IPS DF 19.7 (cell line): ENCODE data around the gene MARCHF6.
"Not testable (repeated sequence)": the region's sequence is repeated elsewhere in the genome, so short reads cannot be mapped to it uniquely, and the experiment has no call there.

Experiments used
- DNase-seq: peaks from one replicate; pipeline ENCODE4 v3.0.0-alpha.2; 2013; ENCODE audit warnings: low read depth, low spot score

MARCHF6 gene

GRCh38 chr5:10323588-10324488 is 29.7 kb upstream of the MARCHF6 start:
- no peak for DNase-seq

GRCh38 chr5:10324518-10325370 is 28.8 kb upstream of the MARCHF6 start:
- DNase-seq, result no peak

DNA sequence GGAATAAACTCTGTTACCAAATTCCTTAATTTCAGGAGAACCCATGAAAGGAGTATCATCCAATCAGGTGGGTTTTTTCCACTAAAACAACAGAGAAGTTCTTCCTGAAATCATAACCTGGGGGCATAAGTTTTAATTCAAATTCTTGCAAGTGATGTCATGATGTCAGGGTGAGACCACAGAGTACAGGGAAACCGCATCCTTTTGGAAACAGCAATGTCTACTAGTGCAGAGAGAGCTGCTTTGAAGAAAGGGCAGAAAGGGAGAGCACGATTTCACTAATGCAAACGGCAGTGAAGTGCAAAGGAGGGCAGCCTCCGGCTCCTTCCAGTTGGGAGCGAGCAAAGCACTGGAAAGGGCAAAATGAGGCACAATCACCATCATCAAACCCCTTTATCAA is 25.2 kb upstream of the MARCHF6 start:
- no peak for DNase-seq

DNA sequence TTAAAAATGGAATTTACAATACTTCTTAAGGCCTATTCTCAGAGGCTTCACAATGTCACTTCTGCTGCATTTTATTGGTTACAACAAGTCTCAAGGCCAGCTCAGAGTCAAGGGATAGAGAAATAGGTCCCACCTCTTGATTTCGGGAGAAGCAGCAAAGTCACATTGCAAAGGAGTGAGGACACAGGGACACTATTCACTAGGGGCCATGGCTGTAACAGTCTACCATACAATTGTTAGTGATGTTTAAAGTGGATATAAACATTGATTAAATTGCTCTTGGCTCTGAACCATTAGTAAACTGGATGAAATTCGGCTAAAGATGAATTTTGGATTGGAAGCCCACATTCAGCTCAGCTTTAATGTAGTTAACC is 24.1 kb upstream of the MARCHF6 start:
- DNase-seq, result no peak

- DNase-seq, result no peak
Observed at GRCh38 chr5:10329820-10330481, 23.5 kb upstream of the MARCHF6 start.

GRCh38 chr5:10330511-10331230 is 22.8 kb upstream of the MARCHF6 start:
- DNase-seq, result no peak

DNA sequence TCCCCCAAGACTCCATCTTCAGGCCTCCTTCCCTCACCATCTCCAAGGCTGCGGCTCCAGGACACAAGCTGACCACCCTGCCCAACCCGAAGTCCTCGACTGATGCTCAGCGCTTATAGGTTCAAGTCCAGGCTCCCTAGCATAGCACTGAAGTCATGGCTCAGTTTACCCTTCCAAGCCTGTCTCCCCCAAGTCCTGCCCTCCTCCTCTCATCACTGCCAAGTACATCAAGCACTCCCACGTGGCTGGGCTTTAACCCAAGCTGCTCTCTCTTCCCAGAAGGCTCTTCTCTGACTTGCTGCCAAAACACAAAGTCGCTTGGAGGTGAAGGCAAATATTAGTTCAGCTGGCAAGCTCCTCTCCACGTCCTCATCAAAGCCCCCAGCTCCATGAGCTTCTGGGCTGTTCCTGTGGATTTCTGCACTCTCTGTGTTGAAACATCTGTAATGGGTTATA is 22.1 kb upstream of the MARCHF6 start:
- no peak for DNase-seq

- DNase-seq, result no peak
Observed at GRCh38 chr5:10332301-10332700, 21.2 kb upstream of the MARCHF6 start.

DNA sequence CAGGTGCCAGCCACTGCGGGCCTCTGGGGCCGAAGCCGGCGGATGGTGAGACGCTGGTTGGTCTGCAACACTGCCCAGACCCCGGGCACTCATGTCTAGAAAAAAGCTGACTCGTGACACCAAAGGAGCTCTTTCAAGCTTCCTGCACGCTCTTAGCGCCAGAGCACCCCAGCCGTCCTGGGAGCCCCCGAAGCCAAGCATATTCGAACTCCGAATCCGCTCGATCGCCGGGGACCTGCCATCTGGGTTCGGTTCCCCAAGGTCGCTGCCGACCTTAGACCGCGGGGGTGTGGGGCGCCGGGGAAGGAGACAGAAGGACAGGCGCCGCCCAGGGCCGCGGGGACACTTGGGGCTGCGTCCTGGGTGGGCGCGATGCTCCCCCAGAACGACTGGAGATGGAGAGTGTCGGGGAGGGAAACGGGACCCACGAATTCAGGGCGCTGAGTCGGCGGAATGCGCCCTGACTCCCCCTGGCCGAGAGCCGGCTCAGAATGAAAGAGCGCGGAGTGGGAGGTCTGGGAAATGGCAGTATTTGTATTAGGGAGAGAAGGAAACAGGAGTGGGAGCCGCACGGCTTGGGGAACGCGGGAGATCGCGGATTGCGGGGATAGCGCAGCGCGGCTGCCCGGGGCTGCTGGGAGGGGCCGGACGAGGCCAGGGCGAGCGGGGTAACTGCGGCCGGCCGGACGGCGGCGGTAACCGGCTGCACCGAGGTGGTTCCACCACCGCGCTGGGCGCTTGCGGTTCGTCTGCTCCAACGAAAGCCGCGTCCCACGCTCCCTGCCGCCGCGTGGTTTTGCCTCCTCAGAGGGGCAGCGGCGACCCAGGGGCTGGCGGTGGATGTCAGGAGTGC is 20.1 kb upstream of the MARCHF6 start:
- DNase-seq, result no peak

- no peak for DNase-seq
Observed at GRCh38 chr5:10334831-10335230, 18.7 kb upstream of the MARCHF6 start.

GRCh38 chr5:10335711-10336470 is 17.6 kb upstream of the MARCHF6 start:
- DNase-seq, result no peak

DNA sequence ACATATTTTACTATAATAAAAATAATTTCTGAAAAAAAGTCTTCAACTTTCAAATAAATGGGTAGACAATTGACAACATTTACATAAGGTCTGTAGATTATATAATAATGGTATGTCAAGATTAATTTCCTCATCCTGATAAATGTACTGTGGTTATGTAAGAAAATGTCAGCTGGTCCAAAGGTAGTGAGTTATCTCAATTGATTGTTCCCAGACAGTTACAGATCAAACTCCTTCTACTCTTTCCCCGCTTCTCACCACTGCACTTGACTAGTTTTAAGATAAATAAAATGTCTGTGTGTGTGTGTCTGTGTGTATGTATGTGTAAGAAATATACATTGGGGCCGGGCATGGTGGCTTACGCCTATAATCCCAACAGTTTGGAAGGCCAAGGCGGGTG is 16.4 kb upstream of the MARCHF6 start:
- no peak for DNase-seq

DNA sequence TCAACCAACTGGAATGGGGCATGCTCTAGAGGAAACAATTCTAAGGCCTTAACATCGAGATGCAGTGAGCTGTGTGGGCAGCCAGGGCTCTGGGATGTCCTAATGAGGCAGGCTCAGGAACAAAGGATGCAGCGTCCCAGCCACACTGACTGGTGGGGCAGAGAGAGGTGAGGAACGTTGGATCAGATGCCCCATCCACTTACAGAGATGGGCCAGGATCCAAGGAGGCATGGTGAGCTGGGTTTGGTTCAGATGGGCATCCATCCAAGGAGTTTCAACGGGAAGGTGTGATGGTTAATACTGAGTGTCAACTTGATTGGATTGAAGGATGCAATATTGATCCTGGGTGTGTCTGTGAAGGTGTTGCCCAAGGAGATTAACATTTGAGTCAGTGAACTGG is 15.5 kb upstream of the MARCHF6 start:
- DNase-seq, result no peak

- DNase-seq, result no peak
Observed at GRCh38 chr5:10338686-10339057, 14.8 kb upstream of the MARCHF6 start.

- DNase-seq, result no peak
Observed at GRCh38 chr5:10339058-10339811, 14.3 kb upstream of the MARCHF6 start.

DNA sequence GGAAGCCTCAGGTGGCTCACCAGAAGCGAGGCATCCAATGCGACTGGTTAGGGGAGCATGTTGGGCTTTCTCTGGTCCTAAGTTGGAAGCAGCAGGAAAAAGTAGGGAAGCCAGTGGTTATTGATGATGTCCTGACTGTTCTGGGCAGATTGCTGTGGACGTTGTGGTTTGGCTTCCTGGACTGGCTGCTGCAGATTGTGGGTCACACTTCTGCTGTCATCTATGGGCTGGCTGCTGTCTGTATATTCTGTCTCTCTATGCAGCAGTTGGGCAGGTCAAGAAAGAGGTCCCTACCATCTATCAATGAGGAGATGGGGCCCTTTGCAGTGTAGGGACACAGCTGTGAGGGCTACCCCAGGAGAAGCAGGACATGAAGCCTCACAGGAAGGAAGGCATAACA is 13.5 kb upstream of the MARCHF6 start:
- DNase-seq, result no peak

DNA sequence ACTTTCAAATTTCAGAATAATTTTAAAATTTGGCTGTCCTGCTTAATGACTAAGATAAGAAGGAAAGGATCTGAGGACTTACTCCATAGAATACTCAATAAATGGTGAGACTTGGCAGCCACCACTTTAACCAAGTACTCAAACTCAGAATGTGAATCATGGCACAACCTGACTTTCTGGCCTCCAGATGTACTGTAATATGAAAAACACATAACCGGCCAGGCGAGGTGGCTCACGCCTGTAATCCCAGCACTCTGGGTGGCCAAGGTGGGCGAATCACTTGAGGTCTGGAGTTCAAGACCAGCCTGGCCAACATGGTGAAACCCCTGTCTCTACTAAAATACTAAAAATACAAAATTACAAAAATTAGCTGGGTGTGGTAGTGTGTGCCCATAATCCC is 10.0 kb upstream of the MARCHF6 start:
- no peak for DNase-seq

GRCh38 chr5:10344461-10345106 is 8.9 kb upstream of the MARCHF6 start:
- DNase-seq, result not testable (repeated sequence)

GRCh38 chr5:10348258-10348657 is 5.2 kb upstream of the MARCHF6 start:
- DNase-seq, result no peak
